HEK293T (cell line): ENCODE results near the gene PITRM1.

ENCODE experiments used
- BHLHE40 ChIP-seq: fragments of 450-650 bp; IDR thresholded peaks from 2 replicates; pipeline ENCODE4 v1.6.1; 2016; ENCODE audit warnings: mild to moderate bottlenecking, moderate library complexity, borderline replicate concordance
- CTBP1 ChIP-seq: fragments of 450-650 bp; IDR thresholded peaks from 2 replicates; pipeline ENCODE4 v1.6.1; 2016; ENCODE audit warnings: borderline replicate concordance
- ELF4 ChIP-seq: fragments of 450-650 bp; IDR thresholded peaks from 2 replicates; pipeline ENCODE4 v1.6.1; 2017; ENCODE audit warnings: antibody characterized with exemption
- FOXA1 ChIP-seq: fragments of 450-650 bp; IDR thresholded peaks from 2 replicates; pipeline ENCODE4 v1.6.1; 2016; ENCODE audit warnings: mild to moderate bottlenecking
- FOXK2 ChIP-seq: fragments of 450-650 bp; IDR thresholded peaks from 2 replicates; pipeline ENCODE4 v1.6.1; 2016; ENCODE audit warnings: mild to moderate bottlenecking
- HDGF ChIP-seq: fragments of 450-650 bp; IDR thresholded peaks from 2 replicates; pipeline ENCODE4 v1.6.1; 2017; ENCODE audit warnings: antibody characterized with exemption, borderline replicate concordance
- L3MBTL2 ChIP-seq: fragments of 450-650 bp; conservative IDR thresholded peaks from 2 replicates; pipeline ENCODE4 v1.6.1; 2016; ENCODE audit warnings: mild to moderate bottlenecking
- LEF1 ChIP-seq: fragments of 450-650 bp; IDR thresholded peaks from 2 replicates; pipeline ENCODE4 v1.6.1; 2017; ENCODE audit warnings: mild to moderate bottlenecking, borderline replicate concordance
- SP1 ChIP-seq: fragments of 450-650 bp; IDR thresholded peaks from 2 replicates; pipeline ENCODE4 v1.6.1; 2017
- SUZ12 ChIP-seq: fragments of 450-650 bp; IDR thresholded peaks from 2 replicates; pipeline ENCODE4 v1.6.1; 2016; ENCODE audit warnings: mild to moderate bottlenecking
- TARDBP ChIP-seq: fragments of 450-650 bp; IDR thresholded peaks from 2 replicates; pipeline ENCODE4 v1.6.1; 2016

- TF ChIP-seq CTBP1 (no peak), SP1 (no peak), FOXA1 (no peak), BHLHE40 (no peak), SUZ12 (no peak), L3MBTL2 (no peak), TARDBP (no peak), ELF4 (no peak), HDGF (no peak), FOXK2 (no peak), LEF1 (no peak)
Observed at GRCh38 chr10:3104251-3104918, 68.2 kb downstream of the PITRM1 start.
